MCF 10A (cell line): Measurements from ENCODE around the gene MYO10. TPM values are rescaled to one million over a fixed set of nuclear protein-coding genes. Genes with fewer than 3 reads are reported as not detected.

Experiments used
- BruUV-seq: library from RNA; stranded (reverse); fragments of 400-500 nt; replicated peaks from 2 replicates; lab custom pipeline; 2021; lab: Mats Ljungman, UMichigan
- CTCF ChIA-PET: fragments of 300-600 bp; sonication (Branson Sonifier 250); formaldehyde crosslinking; extraction: SDS; loops from one replicate; lab custom pipeline; 2021; ENCODE audit warnings: antibody characterized with exemption, inconsistent platforms; lab: Yijun Ruan, JAX
- POLR2A ChIA-PET: fragments of 300-600, 350-650 bp; sonication (Branson Sonifier 250); formaldehyde crosslinking; extraction: SDS; loops from one replicate; lab custom pipeline; 2020; ENCODE audit warnings: antibody characterized with exemption, inconsistent platforms; lab: Yijun Ruan, JAX
- DNase-seq: peaks from one replicate; pipeline ENCODE4 v3.0.0-alpha.2; 2018; ENCODE audit not compliant: unreplicated experiment
- H3K27ac Mint-ChIP-seq: one replicate; pipeline ENCODE4 v1.8.0; 2022; ENCODE audit warnings: mild to moderate bottlenecking, low read depth, mixed read lengths; ENCODE audit not compliant: unreplicated experiment
- H3K27me3 Mint-ChIP-seq: one replicate; pipeline ENCODE4 v1.8.0; 2022; ENCODE audit warnings: mixed read lengths; ENCODE audit not compliant: insufficient read depth, unreplicated experiment
- H3K36me3 Mint-ChIP-seq: one replicate; pipeline ENCODE4 v1.8.0; 2022; ENCODE audit warnings: mild to moderate bottlenecking, moderate library complexity, mixed read lengths; ENCODE audit not compliant: insufficient read depth, unreplicated experiment
- H3K4me1 Mint-ChIP-seq: one replicate; pipeline ENCODE4 v1.8.0; 2022; ENCODE audit warnings: mixed read lengths; ENCODE audit not compliant: insufficient read depth, unreplicated experiment
- H3K4me3 Mint-ChIP-seq: one replicate; pipeline ENCODE4 v1.8.0; 2022; ENCODE audit warnings: mild to moderate bottlenecking, moderate library complexity, mixed read lengths; ENCODE audit not compliant: unreplicated experiment
- H3K9me3 Mint-ChIP-seq: one replicate; pipeline ENCODE4 v1.8.0; 2022; ENCODE audit warnings: mixed read lengths; ENCODE audit not compliant: unreplicated experiment
- intact Hi-C: fragments of 100-400 bp; cut with micrococcal nuclease; formaldehyde crosslinking; loops from 2 replicates; pipeline ENCODE4 v1.14.1; 2022
- total RNA-seq: library from RNA; stranded (reverse); gene quantifications from 2 replicates; pipeline ENCODE4 v1.2.3, GENCODE V29; 2022
- TF ChIP-seq, protein P1 (sequence below): fragments of 200-600 bp; IDR thresholded peaks from one replicate; pipeline ENCODE4 v1.8.0; 2022; ENCODE audit warnings: antibody characterized with exemption, mild to moderate bottlenecking; ENCODE audit not compliant: unreplicated experiment

The MYO10 gene
- total RNA-seq, 1 experiment from 2014 or later = 35.7 TPM

DNA sequence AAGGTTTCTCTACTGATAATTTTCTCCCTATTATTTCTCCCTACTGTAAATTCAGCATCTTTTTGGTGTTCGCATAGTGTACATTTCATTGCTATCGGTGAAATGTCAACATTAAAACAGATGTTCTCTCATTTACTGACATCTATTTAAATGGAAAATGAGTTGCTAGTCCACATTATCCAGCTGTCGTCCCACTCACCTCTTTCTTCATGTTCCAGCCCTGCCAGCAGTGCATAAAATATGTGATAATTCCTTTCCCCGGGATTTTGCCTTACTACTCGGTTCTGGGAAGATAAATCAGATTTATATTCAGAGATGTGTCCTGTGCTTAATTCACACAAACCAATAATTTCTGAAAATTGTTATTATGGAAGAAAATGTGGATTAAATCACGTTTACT, 155.8 kb downstream of the MYO10 start:
- Mint-ChIP-seq H3K36me3 (peaks cover 27% of the 10 kb centered on the region), H3K27ac (no peak overlapping the region), H3K27me3 (no peaks in the 10 kb centered on the region), H3K4me3 (no peak overlapping the region), H3K4me1 (peaks cover 7% of the 10 kb centered on the region), H3K9me3 (no peaks in the 10 kb centered on the region)
- TF ChIP-seq, protein P1, sequence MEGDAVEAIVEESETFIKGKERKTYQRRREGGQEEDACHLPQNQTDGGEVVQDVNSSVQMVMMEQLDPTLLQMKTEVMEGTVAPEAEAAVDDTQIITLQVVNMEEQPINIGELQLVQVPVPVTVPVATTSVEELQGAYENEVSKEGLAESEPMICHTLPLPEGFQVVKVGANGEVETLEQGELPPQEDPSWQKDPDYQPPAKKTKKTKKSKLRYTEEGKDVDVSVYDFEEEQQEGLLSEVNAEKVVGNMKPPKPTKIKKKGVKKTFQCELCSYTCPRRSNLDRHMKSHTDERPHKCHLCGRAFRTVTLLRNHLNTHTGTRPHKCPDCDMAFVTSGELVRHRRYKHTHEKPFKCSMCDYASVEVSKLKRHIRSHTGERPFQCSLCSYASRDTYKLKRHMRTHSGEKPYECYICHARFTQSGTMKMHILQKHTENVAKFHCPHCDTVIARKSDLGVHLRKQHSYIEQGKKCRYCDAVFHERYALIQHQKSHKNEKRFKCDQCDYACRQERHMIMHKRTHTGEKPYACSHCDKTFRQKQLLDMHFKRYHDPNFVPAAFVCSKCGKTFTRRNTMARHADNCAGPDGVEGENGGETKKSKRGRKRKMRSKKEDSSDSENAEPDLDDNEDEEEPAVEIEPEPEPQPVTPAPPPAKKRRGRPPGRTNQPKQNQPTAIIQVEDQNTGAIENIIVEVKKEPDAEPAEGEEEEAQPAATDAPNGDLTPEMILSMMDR = no peak
- POLR2A ChIA-PET = no interaction called here
- no TSS peak for BruUV-seq
- CTCF ChIA-PET = interaction anchor here (0.6 to 3.1 kb wide), 5 partner anchors 11 to 424 kb away, joined by 3 to 16 read pairs (median 4); no protein-coding TSS in a partner anchor
- DNase-seq = no peak
- intact Hi-C loops = no loop called here

DNA sequence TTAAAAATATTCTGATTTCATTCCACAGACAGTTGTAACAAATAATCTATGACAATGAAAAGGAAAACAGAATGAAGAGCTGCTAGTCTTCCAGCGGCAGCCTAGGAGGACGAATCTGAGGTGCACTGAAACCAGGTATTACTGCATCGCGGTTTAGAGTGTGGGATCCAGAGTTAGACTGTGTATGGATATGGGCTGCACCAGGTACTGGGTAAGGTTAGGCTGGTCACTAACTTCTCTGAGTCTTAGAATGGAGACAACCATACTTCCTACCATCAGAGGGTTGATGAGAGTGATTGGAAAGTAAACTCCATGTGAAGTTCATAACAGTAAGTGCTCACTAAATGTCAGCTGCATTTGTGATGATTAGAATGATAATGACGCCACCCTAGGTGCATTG, 158.7 kb downstream of the MYO10 start:
- H3K4me1 Mint-ChIP-seq = no peaks in the 10 kb centered on the region
- intact Hi-C loops = no loop called here
- DNase-seq = no peak
- ChIA-PET CTCF (interaction anchor here (0.6 to 2.4 kb wide), 3 partner anchors 10 to 412 kb away, joined by 3 to 14 read pairs (median 8); no protein-coding TSS in a partner anchor), POLR2A (interaction anchor here (0.7 kb wide), 1 partner anchor 78 kb away, joined by 3 read pairs; no protein-coding TSS in a partner anchor)
- no peaks in the 10 kb centered on the region for H3K27me3 Mint-ChIP-seq
- H3K4me3 Mint-ChIP-seq = no peak overlapping the region
- BruUV-seq = no TSS peak
- H3K27ac Mint-ChIP-seq = no peak overlapping the region
- TF ChIP-seq, protein P1 = no peak
- no peaks in the 10 kb centered on the region for H3K9me3 Mint-ChIP-seq
- H3K36me3 Mint-ChIP-seq = peaks cover 21% of the 10 kb centered on the region

DNA sequence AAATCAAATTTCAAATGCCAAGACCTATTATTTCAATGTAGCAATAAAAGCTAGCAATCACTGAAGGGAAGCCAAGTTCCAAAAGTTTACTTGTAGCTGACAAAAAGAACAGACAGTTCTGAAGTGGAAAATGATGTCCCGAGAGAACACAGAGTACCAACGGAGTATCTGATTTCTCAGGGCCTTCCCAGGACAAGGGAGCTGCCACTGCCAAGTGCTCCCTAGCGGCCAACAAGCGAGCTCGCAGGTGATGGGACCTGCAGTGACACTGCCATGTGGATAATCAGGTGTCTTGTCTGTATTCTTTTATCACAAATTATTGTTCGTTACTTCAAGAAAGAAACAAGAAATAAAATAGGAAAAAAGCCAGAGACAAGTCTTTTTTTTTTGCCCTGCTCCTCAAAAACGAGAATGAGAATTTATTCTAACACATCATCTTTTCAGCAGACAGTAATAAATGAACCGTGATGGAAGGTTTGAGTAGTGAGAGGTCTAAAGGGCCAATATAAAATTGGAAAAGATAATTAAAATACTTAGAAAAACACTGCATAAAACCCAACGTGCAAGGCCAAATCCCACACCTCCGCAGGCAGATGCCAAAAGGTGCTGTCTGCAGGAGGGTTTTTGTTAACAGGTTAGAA, 159.4 kb downstream of the MYO10 start:
- Mint-ChIP-seq H3K36me3 (peaks cover 21% of the 10 kb centered on the region), H3K4me1 (no peaks in the 10 kb centered on the region), H3K4me3 (no peak overlapping the region), H3K27me3 (no peaks in the 10 kb centered on the region), H3K9me3 (no peaks in the 10 kb centered on the region), H3K27ac (no peak overlapping the region)
- intact Hi-C loops = no loop called here
- ChIA-PET POLR2A (no interaction called here), CTCF (interaction anchor here (0.6 to 2.4 kb wide), 5 partner anchors 14 to 413 kb away, joined by 3 to 14 read pairs (median 4); no protein-coding TSS in a partner anchor)
- DNase-seq = no peak
- TF ChIP-seq, protein P1 = no peak
- BruUV-seq = no TSS peak

DNA sequence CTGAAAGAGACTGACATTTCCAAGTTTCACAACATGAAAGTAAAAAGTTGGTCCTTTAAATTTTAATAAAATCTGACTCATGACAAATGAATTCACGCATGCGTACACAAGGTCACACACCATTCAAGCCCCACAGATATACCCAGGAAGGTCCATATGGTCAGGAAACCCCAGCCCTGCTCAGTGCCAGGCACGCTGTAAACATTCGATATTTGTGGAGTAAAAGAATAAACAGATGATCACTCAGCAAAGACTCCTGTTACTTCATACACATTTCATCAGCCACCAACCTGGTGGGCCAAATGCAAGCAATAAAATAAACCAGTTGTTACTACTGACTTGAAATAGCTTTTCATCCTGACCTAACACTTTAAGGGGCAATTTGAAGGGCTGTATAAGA, 161.3 kb downstream of the MYO10 start:
- BruUV-seq = no TSS peak
- DNase-seq = no peak
- ChIA-PET POLR2A (no interaction called here), CTCF (no interaction called here)
- peaks cover 21% of the 10 kb centered on the region for H3K36me3 Mint-ChIP-seq
- TF ChIP-seq, protein P1 = no peak
- no peaks in the 10 kb centered on the region for H3K4me1 Mint-ChIP-seq
- no peak overlapping the region for H3K4me3 Mint-ChIP-seq
- no peaks in the 10 kb centered on the region for H3K9me3 Mint-ChIP-seq
- intact Hi-C loops = no loop called here
- H3K27me3 Mint-ChIP-seq = no peaks in the 10 kb centered on the region
- H3K27ac Mint-ChIP-seq = no peak overlapping the region
